CD4-positive, alpha-beta memory T cell (primary cell): ENCODE data around the gene LPCAT3. TPM values are rescaled to one million over a fixed set of nuclear protein-coding genes. Genes with fewer than 3 reads are reported as not detected.

Source experiments
- CTCF ChIA-PET: fragments of 350-600 bp; sonication (Branson Sonifier 250); formaldehyde crosslinking; loops from one replicate; lab custom pipeline; 2021; ENCODE audit warnings: inconsistent platforms; ENCODE audit not compliant: partially characterized antibody; lab: Charles Lee
- POLR2A ChIA-PET: fragments of 350-600 bp; sonication (Branson Sonifier 250); formaldehyde crosslinking; loops from one replicate; lab custom pipeline; 2021; ENCODE audit not compliant: partially characterized antibody; lab: Charles Lee
- DNase-seq, 5 donors: peaks; one replicate each; pipeline versions ENCODE4 v3.0.0 to v3.0.0-alpha.2; 2020 to 2022; ENCODE audit warnings: mixed read lengths in 1 of 5
- H3K27ac ChIP-seq: one replicate; pipeline ENCODE4 v1.7.0; 2013; ENCODE audit warnings: low read depth, low read length
- H3K27me3 ChIP-seq: 2 replicates; pipeline ENCODE4 v1.7.0; 2013; ENCODE audit warnings: mild to moderate bottlenecking, low read length, moderate library complexity; ENCODE audit not compliant: insufficient read depth
- H3K36me3 ChIP-seq: 2 replicates; pipeline ENCODE4 v1.7.0; 2013; ENCODE audit warnings: mild to moderate bottlenecking, low read length, moderate library complexity; ENCODE audit not compliant: insufficient read depth
- H3K4me1 ChIP-seq: 2 replicates; pipeline ENCODE4 v1.7.0; 2013; ENCODE audit warnings: mild to moderate bottlenecking, low read length, moderate library complexity; ENCODE audit not compliant: insufficient read depth
- H3K4me3 ChIP-seq, 2 donors: one replicate each; pipeline ENCODE4 v1.7.0; 2013; ENCODE audit warnings: low read length in 2 of 2, mild to moderate bottlenecking in 1 of 2
- H3K9me3 ChIP-seq, 2 donors: one replicate each; pipeline ENCODE4 v1.7.0; 2013; ENCODE audit warnings: low read length in 2 of 2, control low read depth in 1 of 2; ENCODE audit not compliant: control insufficient read depth in 1 of 2
- H3K27ac Mint-ChIP-seq, 7 donors: one replicate each; pipeline ENCODE4 v1.8.0; 2020 to 2021; ENCODE audit warnings: mixed read lengths in 7 of 7, mild to moderate bottlenecking in 6 of 7, inconsistent platforms in 3 of 7, moderate library complexity in 3 of 7
- H3K27me3 Mint-ChIP-seq, 2 donors: one replicate each; pipeline ENCODE4 v1.8.0; 2020 to 2021; ENCODE audit warnings: mixed read lengths in 2 of 2
- H3K36me3 Mint-ChIP-seq, 2 donors: one replicate each; pipeline ENCODE4 v1.8.0; 2020 to 2021; ENCODE audit warnings: mixed read lengths in 2 of 2, inconsistent platforms in 1 of 2, mild to moderate bottlenecking in 1 of 2
- H3K4me1 Mint-ChIP-seq, 4 donors: one replicate each; pipeline ENCODE4 v1.8.0; 2020 to 2021; ENCODE audit warnings: mixed read lengths in 4 of 4, mild to moderate bottlenecking in 1 of 4
- H3K4me3 Mint-ChIP-seq, 8 donors: one replicate each; pipeline ENCODE4 v1.8.0; 2020 to 2021; ENCODE audit warnings: mixed read lengths in 8 of 8, mild to moderate bottlenecking in 7 of 8, moderate library complexity in 6 of 8, inconsistent platforms in 3 of 8
- H3K9me3 Mint-ChIP-seq, 8 donors: one replicate each; pipeline ENCODE4 v1.8.0; 2020 to 2021; ENCODE audit warnings: mixed read lengths in 8 of 8, mild to moderate bottlenecking in 5 of 8, inconsistent platforms in 3 of 8, moderate library complexity in 1 of 8
- intact Hi-C: fragments of 100-400 bp; cut with micrococcal nuclease; formaldehyde crosslinking; loops from one replicate; pipeline ENCODE4 v1.15.1; 2023
- polyA plus RNA-seq, 2 donors: library from polyadenylated mRNA; unstranded; fragments of 300-500 nt; fragmentation: Illumina TruSeq; gene quantifications; one replicate each; pipeline ENCODE4 v1.2.3, GENCODE V29; 2021
- total RNA-seq, 2 experiments: library from RNA; stranded (reverse); gene quantifications; one replicate each; pipeline ENCODE4 v1.2.3, GENCODE V29; 2021

The LPCAT3 gene
- total and polyA plus RNA-seq, 4 experiments from 2014 or later = 18.3 to 33.8 (median 23.4) TPM

- intact Hi-C loops = no loop called here
- ChIA-PET CTCF (interaction anchor here (0.7 to 18.5 kb wide), 15 partner anchors 8 to 171 kb away, joined by 3 to 774 read pairs (median 6); partner anchors contain the start of genes SPSB2 and USP5), POLR2A (interaction anchor here (0.9 to 22.1 kb wide), 22 partner anchors 10 to 404 kb away, joined by 3 to 1807 read pairs (median 17); partner anchors contain the start of genes ATN1, C12orf57, C1RL and CDCA3)
- H3K27me3 Mint-ChIP-seq = no peaks in the 10 kb centered on the region
- Histone ChIP-seq H3K9me3 (no peaks in the 10 kb centered on the region), H3K27ac (peak overlapping the region; percentile 95), H3K4me3 (peak overlapping the region; percentile 47 to 82), H3K27me3 (no peaks in the 10 kb centered on the region), H3K4me1 (peaks cover 34% of the 10 kb centered on the region), H3K36me3 (peaks cover 6% of the 10 kb centered on the region)
- peak overlapping the region; percentile 80 to 88 (median 84) for H3K4me3 Mint-ChIP-seq
- H3K36me3 Mint-ChIP-seq = peaks cover 6 to 33% of the 10 kb centered on the region in 2 donors
- H3K9me3 Mint-ChIP-seq = peaks cover 0 to 2% (median 0%) of the 10 kb centered on the region in 8 donors
- peaks cover 23 to 56% (median 37%) of the 10 kb centered on the region in 4 donors for H3K4me1 Mint-ChIP-seq
- DNase-seq = peak; percentile 48 to 84 (median 53)
- peak overlapping the region; percentile 91 to 99 (median 94) for H3K27ac Mint-ChIP-seq
These were observed 81.4 kb downstream of the LPCAT3 start for GRCh38 chr12:6936636-6937480.

- Mint-ChIP-seq H3K4me3 (peak overlapping the region; percentile 80 to 88 (median 84)), H3K4me1 (peaks cover 23 to 56% (median 37%) of the 10 kb centered on the region in 4 donors), H3K27me3 (no peaks in the 10 kb centered on the region), H3K9me3 (peaks cover 0 to 2% (median 0%) of the 10 kb centered on the region in 8 donors), H3K27ac (peak overlapping the region; percentile 91 to 99 (median 94)), H3K36me3 (peaks cover 6 to 33% of the 10 kb centered on the region in 2 donors)
- intact Hi-C loops = no loop called here
- DNase-seq = no peak
- ChIA-PET POLR2A (interaction anchor here (0.9 to 22.1 kb wide), 11 partner anchors 10 to 866 kb away, joined by 3 to 1807 read pairs (median 19); partner anchors contain the start of genes ATN1, C12orf57, C1RL and ENO2), CTCF (interaction anchor here (1.1 to 18.5 kb wide), 4 partner anchors 12 to 252 kb away, joined by 3 to 774 read pairs (median 41); partner anchors contain the start of gene SPSB2)
- Histone ChIP-seq H3K4me3 (peak overlapping the region in 1 of 2 donors; percentile 82), H3K9me3 (no peaks in the 10 kb centered on the region), H3K36me3 (peaks cover 6% of the 10 kb centered on the region), H3K4me1 (peaks cover 35% of the 10 kb centered on the region), H3K27me3 (no peaks in the 10 kb centered on the region), H3K27ac (peak overlapping the region; percentile 95)
These were observed 82.1 kb downstream of the LPCAT3 start for GRCh38 chr12:6936194-6936635.

GRCh38 chr12:6935371-6936193 is 82.7 kb downstream of the LPCAT3 start:
- peaks cover 26 to 61% (median 38%) of the 10 kb centered on the region in 4 donors for H3K4me1 Mint-ChIP-seq
- peaks cover 35% of the 10 kb centered on the region for H3K4me1 ChIP-seq
- H3K4me3 Mint-ChIP-seq = peak overlapping the region in 7 of 8 donors; percentile 27 to 55 (median 49)
- peaks cover 0 to 2% (median 0%) of the 10 kb centered on the region in 8 donors for H3K9me3 Mint-ChIP-seq
- intact Hi-C loops = no loop called here
- DNase-seq = peak in 1 of 5 donors; percentile 41
- H3K27me3 ChIP-seq = no peaks in the 10 kb centered on the region
- H3K36me3 ChIP-seq = peaks cover 6% of the 10 kb centered on the region
- H3K36me3 Mint-ChIP-seq = peaks cover 6 to 33% of the 10 kb centered on the region in 2 donors
- no peaks in the 10 kb centered on the region for H3K27me3 Mint-ChIP-seq
- H3K27ac ChIP-seq = peak overlapping the region; percentile 95
- H3K4me3 ChIP-seq = no peak overlapping the region
- peak overlapping the region; percentile 72 to 99 (median 92) for H3K27ac Mint-ChIP-seq
- CTCF ChIA-PET = interaction anchor here (1.1 to 18.5 kb wide), 4 partner anchors 11 to 253 kb away, joined by 3 to 774 read pairs (median 41); partner anchors contain the start of gene SPSB2
- H3K9me3 ChIP-seq = no peaks in the 10 kb centered on the region
- POLR2A ChIA-PET = interaction anchor here (0.9 to 22.1 kb wide), 9 partner anchors 10 to 865 kb away, joined by 3 to 1807 read pairs (median 19); partner anchors contain the start of genes ATN1, C12orf57, C1RL and ENO2

- no peaks in the 10 kb centered on the region for H3K9me3 ChIP-seq
- Mint-ChIP-seq H3K4me1 (peaks cover 33 to 72% (median 42%) of the 10 kb centered on the region in 4 donors), H3K4me3 (peak overlapping the region in 1 of 8 donors; percentile 35), H3K27me3 (no peaks in the 10 kb centered on the region), H3K9me3 (peaks cover 0 to 2% (median 0%) of the 10 kb centered on the region in 8 donors), H3K36me3 (peaks cover 6 to 33% of the 10 kb centered on the region in 2 donors), H3K27ac (peak overlapping the region in 6 of 7 donors; percentile 32 to 99 (median 62))
- peaks cover 45% of the 10 kb centered on the region for H3K4me1 ChIP-seq
- H3K27me3 ChIP-seq = no peaks in the 10 kb centered on the region
- intact Hi-C loops = no loop called here
- peak in 1 of 5 donors; percentile 23 for DNase-seq
- no peak overlapping the region for H3K4me3 ChIP-seq
- POLR2A ChIA-PET = interaction anchor here (0.6 to 17.5 kb wide), 6 partner anchors 8 to 60 kb away, joined by 3 to 280 read pairs (median 4); partner anchors contain the start of genes ATN1, C12orf57, ENO2 and PTPN6
- peaks cover 6% of the 10 kb centered on the region for H3K36me3 ChIP-seq
- CTCF ChIA-PET = interaction anchor here (1.3 to 8.2 kb wide), 4 partner anchors 10 to 62 kb away, joined by 4 to 77 read pairs (median 6); partner anchors contain the start of genes C12orf57, RNU7-1 and SPSB2
- no peak overlapping the region for H3K27ac ChIP-seq
These were observed 84.2 kb downstream of the LPCAT3 start for GRCh38 chr12:6934110-6934509.

GRCh38 chr12:6932766-6933165 is 85.5 kb downstream of the LPCAT3 start:
- no peaks in the 10 kb centered on the region for H3K27me3 ChIP-seq
- Mint-ChIP-seq H3K4me1 (peaks cover 36 to 71% (median 41%) of the 10 kb centered on the region in 4 donors), H3K27ac (peak overlapping the region; percentile 47 to 99 (median 90)), H3K9me3 (peaks cover 0 to 2% (median 0%) of the 10 kb centered on the region in 8 donors), H3K36me3 (peaks cover 6 to 34% of the 10 kb centered on the region in 2 donors), H3K27me3 (no peaks in the 10 kb centered on the region), H3K4me3 (no peak overlapping the region)
- ChIA-PET POLR2A (interaction anchor here (1.2 to 17.5 kb wide), 2 partner anchors 14 to 29 kb away, joined by 7 to 280 read pairs; partner anchors contain the start of genes C12orf57, PTPN6 and RNU7-1), CTCF (interaction anchor here (0.8 to 2.1 kb wide), 5 partner anchors 9 to 180 kb away, joined by 3 to 9 read pairs (median 4); partner anchors contain the start of gene SPSB2)
- H3K4me3 ChIP-seq = no peak overlapping the region
- peak overlapping the region; percentile 21 for H3K27ac ChIP-seq
- peaks cover 6% of the 10 kb centered on the region for H3K36me3 ChIP-seq
- intact Hi-C loops = no loop called here
- peak in 1 of 5 donors; percentile 24 for DNase-seq
- H3K9me3 ChIP-seq = no peaks in the 10 kb centered on the region
- H3K4me1 ChIP-seq = peaks cover 45% of the 10 kb centered on the region
